ENCODE measurements around the gene DAPK1.

DAPK1 gene

DNA sequence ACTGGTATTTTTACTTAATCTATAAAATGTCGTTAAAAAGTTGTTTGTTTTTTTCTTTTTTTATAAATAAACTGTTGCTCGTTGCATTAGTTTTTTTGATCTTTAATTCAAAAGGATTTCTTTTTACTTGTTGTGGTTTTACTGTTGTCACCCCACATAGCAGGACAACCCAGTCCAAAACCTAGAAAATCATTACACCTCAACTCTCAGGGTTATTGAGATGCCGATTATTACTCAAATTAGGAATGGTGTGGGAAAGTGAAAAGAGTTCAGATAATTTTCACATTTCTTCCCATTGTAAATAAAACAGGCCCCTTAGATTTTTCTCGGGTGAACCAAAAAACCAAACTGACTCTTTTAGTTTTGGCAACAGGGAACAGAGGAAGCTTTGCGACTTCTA, 210.9 kb downstream of the DAPK1 start:
- CTCF ChIA-PET = interaction anchor here (0.7 kb wide), 1 partner anchor 19 kb away, joined by 3 read pairs; no protein-coding TSS in a partner anchor
- DNase-seq (ENCODE audit: extremely low spot score) = no peak
- POLR2A ChIA-PET = no interaction called here
- TF ChIP-seq, protein P1, sequence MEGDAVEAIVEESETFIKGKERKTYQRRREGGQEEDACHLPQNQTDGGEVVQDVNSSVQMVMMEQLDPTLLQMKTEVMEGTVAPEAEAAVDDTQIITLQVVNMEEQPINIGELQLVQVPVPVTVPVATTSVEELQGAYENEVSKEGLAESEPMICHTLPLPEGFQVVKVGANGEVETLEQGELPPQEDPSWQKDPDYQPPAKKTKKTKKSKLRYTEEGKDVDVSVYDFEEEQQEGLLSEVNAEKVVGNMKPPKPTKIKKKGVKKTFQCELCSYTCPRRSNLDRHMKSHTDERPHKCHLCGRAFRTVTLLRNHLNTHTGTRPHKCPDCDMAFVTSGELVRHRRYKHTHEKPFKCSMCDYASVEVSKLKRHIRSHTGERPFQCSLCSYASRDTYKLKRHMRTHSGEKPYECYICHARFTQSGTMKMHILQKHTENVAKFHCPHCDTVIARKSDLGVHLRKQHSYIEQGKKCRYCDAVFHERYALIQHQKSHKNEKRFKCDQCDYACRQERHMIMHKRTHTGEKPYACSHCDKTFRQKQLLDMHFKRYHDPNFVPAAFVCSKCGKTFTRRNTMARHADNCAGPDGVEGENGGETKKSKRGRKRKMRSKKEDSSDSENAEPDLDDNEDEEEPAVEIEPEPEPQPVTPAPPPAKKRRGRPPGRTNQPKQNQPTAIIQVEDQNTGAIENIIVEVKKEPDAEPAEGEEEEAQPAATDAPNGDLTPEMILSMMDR (IDR thresholded peaks at IDR 0.05; ENCODE audit: control extremely low read depth, extremely low read depth, low read depth, missing control alignments) = no peak

DNA sequence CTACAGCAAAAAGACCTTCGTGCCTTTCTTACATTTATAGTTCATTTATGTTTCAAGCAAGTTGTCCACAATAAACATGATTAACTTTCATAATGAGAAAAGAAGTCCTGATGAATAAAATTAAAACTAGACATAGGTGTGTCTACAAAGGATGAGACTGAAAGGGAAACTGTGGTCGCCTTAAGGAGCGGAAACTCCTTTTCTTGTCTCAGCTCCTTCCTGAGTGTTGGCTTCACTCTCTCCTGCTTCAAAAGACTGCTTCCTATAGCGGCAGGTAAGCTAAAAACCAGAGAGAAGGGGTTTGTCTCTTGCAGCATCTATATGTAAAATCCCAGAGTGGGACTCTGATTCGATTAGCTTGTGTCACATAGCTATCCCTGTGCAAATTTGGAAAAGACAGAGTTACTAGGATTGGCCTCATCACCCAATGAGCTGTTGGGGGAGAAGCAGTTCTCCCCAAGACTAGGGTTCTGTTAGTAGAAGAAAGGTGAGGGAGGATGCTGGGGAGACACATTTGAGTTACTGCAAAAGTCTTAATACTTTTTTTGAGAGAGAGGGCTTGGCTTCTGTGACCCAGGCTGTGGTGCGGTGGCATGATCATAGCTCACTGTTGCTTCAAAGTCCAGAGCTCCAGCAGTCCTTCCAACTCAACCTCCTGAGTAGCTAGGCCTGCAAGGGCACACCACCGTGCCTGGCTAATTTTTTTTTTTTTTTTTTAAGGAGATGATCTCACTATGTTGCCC, 211.5 kb downstream of the DAPK1 start:
- TF ChIP-seq, protein P1 (IDR thresholded peaks at IDR 0.05; ENCODE audit: control extremely low read depth, extremely low read depth, low read depth, missing control alignments) = no peak
- no peak for DNase-seq (ENCODE audit: extremely low spot score)
- POLR2A ChIA-PET = no interaction called here

GRCh38 chr9:87710443-87710842, 212.8 kb downstream of the DAPK1 start:
- TF ChIP-seq, protein P1 (IDR thresholded peaks at IDR 0.05; ENCODE audit: control extremely low read depth, extremely low read depth, low read depth, missing control alignments) = no peak
- CTCF ChIA-PET = no interaction called here
- DNase-seq (ENCODE audit: extremely low spot score) = no peak
- POLR2A ChIA-PET = no interaction called here

More for the DNA sequence above, 211.5 kb downstream of the DAPK1 start:
- CTCF ChIA-PET = interaction anchor here (0.7 to 1.0 kb wide), 2 partner anchors 19 to 99 kb away, joined by 3 read pairs; no protein-coding TSS in a partner anchor

- DNase-seq (ENCODE audit: extremely low spot score) = no peak
- ChIA-PET POLR2A (no interaction called here), CTCF (no interaction called here)
- TF ChIP-seq, protein P1 (IDR thresholded peaks at IDR 0.05; ENCODE audit: control extremely low read depth, extremely low read depth, low read depth, missing control alignments) = no peak
Measured at GRCh38 chr9:87711857-87712800, 214.5 kb downstream of the DAPK1 start.

GRCh38 chr9:87712801-87713277, 215.2 kb downstream of the DAPK1 start:
- CTCF ChIA-PET = no interaction called here
- POLR2A ChIA-PET = no interaction called here

More at GRCh38 chr9:87712801-87713277, 215.2 kb downstream of the DAPK1 start:
- TF ChIP-seq, protein P1 (IDR thresholded peaks at IDR 0.05; ENCODE audit: control extremely low read depth, extremely low read depth, low read depth, missing control alignments) = no peak
- no peak for DNase-seq (ENCODE audit: extremely low spot score)
